Heart right ventricle (tissue), 16 donors: ENCODE results near the gene DNAH12. TPM values are rescaled to one million over a fixed set of nuclear protein-coding genes. Genes with fewer than 3 reads are reported as not detected.
A peak's percentile ranks its signal among the peaks of the same experiment; 100 is the strongest.
"Not testable (repeated sequence)": the region's sequence is repeated elsewhere in the genome, so short reads cannot be mapped to it uniquely, and the experiment has no call there.

Experiments used
- ATAC-seq, 8 donors: fragments of 200-7000 bp; cut with Tn5 transposase; one replicate each; pipeline ENCODE4 v1.9.1; 2020; ENCODE audit warnings: mild to moderate bottlenecking in 8 of 8, moderate library complexity in 8 of 8, moderate number of reproducible peaks in 1 of 8
- DNase-seq, 2 donors: peaks; one replicate each; pipeline ENCODE4 v3.0.0-alpha.2; 2020
- H3K27ac ChIP-seq, 10 donors: fragments of 200-600 bp; sonication (generic) in 2 of 10; one replicate each; pipeline versions ENCODE4 v1.5.0 to v1.8.0; 2020 to 2022; ENCODE audit warnings: mild to moderate bottlenecking in 3 of 10
- H3K27me3 ChIP-seq, 7 donors: fragments of 200-600 bp; one replicate each; pipeline ENCODE4 v1.8.0; 2021 to 2022; ENCODE audit warnings: mild to moderate bottlenecking in 2 of 7
- H3K36me3 ChIP-seq, 9 donors: fragments of 200-600 bp; sonication (generic) in 1 of 9; one replicate each; pipeline versions ENCODE4 v1.5.0 to v1.8.0; 2020 to 2022; ENCODE audit warnings: mild to moderate bottlenecking in 2 of 9
- H3K4me1 ChIP-seq, 9 donors: fragments of 200-600 bp; sonication (generic) in 1 of 9; one replicate each; pipeline versions ENCODE4 v1.5.0 to v1.8.0; 2020 to 2022; ENCODE audit warnings: mild to moderate bottlenecking in 4 of 9
- H3K4me3 ChIP-seq, 10 donors: fragments of 200-600 bp; sonication (generic) in 2 of 10; one replicate each; pipeline versions ENCODE4 v1.5.0 to v1.8.0; 2020 to 2022; ENCODE audit warnings: mild to moderate bottlenecking in 7 of 10, moderate library complexity in 2 of 10
- H3K9me3 ChIP-seq, 11 donors: fragments of 200-600 bp in 10 of 11; sonication (generic) in 2 of 11; one replicate each; pipeline versions ENCODE4 v1.5.0 to v1.8.0; 2013 to 2022; ENCODE audit warnings: mild to moderate bottlenecking in 2 of 11, control low read depth in 1 of 11, moderate library complexity in 1 of 11
- WGBS, 2 donors: extraction: QIAGEN DNeasy Blood & Tissue Kit; methylation state at CpG; one replicate each; pipeline ENCODE4 v1.1.7; 2013; ENCODE audit warnings: inconsistent platforms in 1 of 2; 5-methylcytosine and 5-hydroxymethylcytosine counted together
- intact Hi-C, 10 donors: fragments of 100-400 bp; cut with DNase I; formaldehyde crosslinking; loops; one replicate each; pipeline versions ENCODE4 v1.11.1 to v1.14.2; 2022
- polyA plus RNA-seq, 2 donors: library from polyadenylated mRNA; stranded (reverse); fragments of 200-250 nt; gene quantifications; one replicate each; pipeline ENCODE4 v1.2.3, GENCODE V29; 2013
- total RNA-seq, 10 donors: library from RNA; stranded (reverse); fragmentation: NEBNext Ultra II Directional in 3 of 10; extraction: Animal tissue kit (Norgen Biotek cat#: 25700) in 3 of 10; gene quantifications; one replicate each; pipeline versions ENCODE4 v1.2.1 to v1.2.4, GENCODE V29; 2021 to 2023
- TF ChIP-seq, protein P1 (sequence below), 9 donors: fragments of 200-600 bp; sonication (generic) in 2 of 9; IDR thresholded peaks; one replicate each; pipeline versions ENCODE4 v1.5.0 to v1.8.0; 2021 to 2022; ENCODE audit warnings: antibody characterized with exemption in 9 of 9, mild to moderate bottlenecking in 5 of 9, moderate library complexity in 1 of 9
- donor health status: Arrhythmogenic right ventricular cardiomyopathy.
- donor health status: ischemic (EF 13 %, LVEDD 7.1; RV severe dilation, severe dysfunction).
- donor health status: healthy with polysubstance abuse.
- donor health status: DM: no; HTN: yes; CAD: no.
- donor health status: DM: no; HTN: no; CAD: no.
- donor health status: ischemic (EF 25% LVEDD 6.9; RV normal size, moderate dysfunction).
- donor health status: ischemic (EF 25% LVEDD 5.7; RV mildly dilated, moderate dysfunction).
- donor health status: healthy.
- donor health status: DM: yes; HTN: yes; CAD: no.
- donor health status: Ischemic cardiomyopathy.
- donor health status: ischemic (EF 35%, LVEDD 5.7; RV mildly dilated, moderate dysfunction).
- donor health status: nonischemic (EF 11% LVEDD 7.7; RV severe dilation, severe dysfunction).
- donor health status: DM: yes; HTN: yes; CAD: no.
- donor health status: PGD.
- donor health status: ischemic (EF 29% LVEDD 5.4; RV normal size, mild dysfunction).
- donor health status: nonischemic (EF 23%, LVEDD 6.1; RV moderate dilation, normal function).

DNAH12 gene
- total and polyA plus RNA-seq, 12 donors = 0.01 to 0.44 (median 0.12) TPM; not detected in 4

DNA sequence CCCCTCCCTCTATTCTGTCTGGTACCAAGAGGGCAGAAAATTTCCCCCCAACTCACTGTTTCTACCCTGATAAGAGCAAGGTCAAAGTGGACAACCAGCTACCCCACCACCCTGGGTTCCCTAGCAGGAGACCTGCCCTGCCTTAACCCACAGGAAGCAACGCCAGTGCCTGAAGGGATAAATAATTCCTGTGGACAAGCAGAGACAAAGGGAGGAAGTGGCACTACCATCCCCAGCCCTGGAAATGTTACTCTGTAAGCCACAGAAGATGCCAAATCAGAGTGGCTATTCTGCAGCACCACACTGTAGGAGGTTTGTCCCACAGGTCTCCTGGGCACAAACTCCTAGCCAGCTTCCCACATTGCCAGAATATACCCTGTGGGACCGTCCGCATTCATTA, 80.1 kb downstream of the DNAH12 start:
- TF ChIP-seq, protein P1, sequence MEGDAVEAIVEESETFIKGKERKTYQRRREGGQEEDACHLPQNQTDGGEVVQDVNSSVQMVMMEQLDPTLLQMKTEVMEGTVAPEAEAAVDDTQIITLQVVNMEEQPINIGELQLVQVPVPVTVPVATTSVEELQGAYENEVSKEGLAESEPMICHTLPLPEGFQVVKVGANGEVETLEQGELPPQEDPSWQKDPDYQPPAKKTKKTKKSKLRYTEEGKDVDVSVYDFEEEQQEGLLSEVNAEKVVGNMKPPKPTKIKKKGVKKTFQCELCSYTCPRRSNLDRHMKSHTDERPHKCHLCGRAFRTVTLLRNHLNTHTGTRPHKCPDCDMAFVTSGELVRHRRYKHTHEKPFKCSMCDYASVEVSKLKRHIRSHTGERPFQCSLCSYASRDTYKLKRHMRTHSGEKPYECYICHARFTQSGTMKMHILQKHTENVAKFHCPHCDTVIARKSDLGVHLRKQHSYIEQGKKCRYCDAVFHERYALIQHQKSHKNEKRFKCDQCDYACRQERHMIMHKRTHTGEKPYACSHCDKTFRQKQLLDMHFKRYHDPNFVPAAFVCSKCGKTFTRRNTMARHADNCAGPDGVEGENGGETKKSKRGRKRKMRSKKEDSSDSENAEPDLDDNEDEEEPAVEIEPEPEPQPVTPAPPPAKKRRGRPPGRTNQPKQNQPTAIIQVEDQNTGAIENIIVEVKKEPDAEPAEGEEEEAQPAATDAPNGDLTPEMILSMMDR (IDR thresholded peaks at IDR 0.05) = no peak
- no peak overlapping the region for H3K4me3 ChIP-seq
- H3K27me3 ChIP-seq = peaks cover 0 to 2% (median 0%) of the 10 kb centered on the region in 7 donors
- no peaks in the 10 kb centered on the region for H3K4me1 ChIP-seq
- H3K27ac ChIP-seq = no peak overlapping the region
- H3K9me3 ChIP-seq = no peaks in the 10 kb centered on the region
- intact Hi-C loops = no loop called here
- H3K36me3 ChIP-seq = no peaks in the 10 kb centered on the region
- no peak for DNase-seq
- ATAC-seq = no peak
- WGBS, 2 donors = 75 to 80% methylated on average over 3 of the region's 3 CpGs

DNA sequence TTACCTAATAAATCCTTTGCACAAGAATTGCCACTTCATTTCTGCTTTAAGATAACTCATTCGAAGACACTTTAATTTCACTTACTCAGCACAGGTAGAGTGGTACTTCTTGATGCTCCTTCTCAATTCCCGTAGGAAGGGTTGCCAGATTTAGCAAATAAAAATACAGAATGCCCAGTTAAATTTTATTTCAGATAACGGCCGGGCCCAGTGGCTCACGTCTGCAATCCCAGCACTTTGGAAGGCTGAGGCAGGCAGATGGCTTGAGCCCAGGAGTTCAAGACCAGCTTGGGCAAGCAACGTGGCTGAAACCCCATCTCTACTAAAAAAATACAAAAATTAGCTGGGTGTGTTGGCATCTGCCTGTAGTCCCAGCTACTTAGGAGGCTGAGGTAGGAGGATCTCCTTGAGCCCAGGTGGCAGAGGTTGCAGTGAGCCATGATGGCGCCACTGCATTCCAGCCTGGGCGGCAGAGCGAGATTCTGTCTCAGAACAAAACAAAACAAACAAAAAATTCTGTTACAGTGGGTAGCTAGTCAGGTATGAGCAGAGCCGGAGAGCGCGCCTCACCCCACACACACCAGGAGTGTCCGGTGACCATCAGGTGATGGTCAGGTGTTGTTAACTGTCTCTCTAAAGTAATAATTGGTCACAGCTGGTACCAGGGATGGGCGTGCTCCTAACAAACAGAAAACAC, 92.8 kb downstream of the DNAH12 start:
- H3K27ac ChIP-seq = no peak overlapping the region
- TF ChIP-seq, protein P1 (IDR thresholded peaks at IDR 0.05) = no peak
- no peaks in the 10 kb centered on the region for H3K27me3 ChIP-seq
- DNase-seq (no peak), ATAC-seq (no peak)
- no peaks in the 10 kb centered on the region for H3K36me3 ChIP-seq
- H3K4me1 ChIP-seq = peaks cover 0 to 15% (median 0%) of the 10 kb centered on the region in 9 donors
- H3K4me3 ChIP-seq = no peak overlapping the region
- 75 to 76% methylated on average over 14 of the region's 14 CpGs for WGBS, 2 donors
- intact Hi-C loops = no loop called here
- no peaks in the 10 kb centered on the region for H3K9me3 ChIP-seq

DNA sequence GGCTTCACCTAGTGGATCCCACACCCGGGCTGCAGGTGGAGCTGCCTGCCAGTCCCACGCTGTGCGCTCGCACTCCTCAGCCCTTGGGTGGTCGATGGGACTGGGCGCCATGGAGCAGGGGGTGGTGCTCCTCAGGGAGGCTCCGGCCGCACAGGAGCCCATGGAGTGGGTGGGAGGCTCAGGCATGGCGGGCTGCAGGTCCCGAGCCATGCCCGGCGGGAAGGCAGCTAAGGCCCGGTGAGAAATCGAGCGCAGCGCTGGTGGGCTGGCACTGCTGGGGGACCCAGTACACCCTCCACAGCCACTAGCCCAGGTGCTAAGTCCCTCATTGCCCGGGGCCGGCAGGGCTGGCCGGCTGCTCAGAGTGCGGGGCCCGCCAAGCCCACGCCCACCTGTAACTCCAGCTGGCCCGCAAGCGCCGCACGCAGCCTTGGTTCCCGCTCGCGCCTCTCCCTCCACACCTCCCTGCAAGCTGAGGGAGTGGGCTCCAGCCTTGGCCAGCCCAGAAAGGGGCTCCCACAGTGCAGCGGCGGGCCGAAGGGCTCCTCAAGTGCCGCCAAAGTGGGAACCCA, 94.8 kb downstream of the DNAH12 start:
- H3K27ac ChIP-seq, H3K9me3 ChIP-seq, H3K4me3 ChIP-seq, H3K27me3 ChIP-seq, H3K36me3 ChIP-seq, DNase-seq, intact Hi-C loops, ATAC-seq: not testable (repeated sequence)
- 86 to 94% methylated on average over 17 to 30 of the region's 33 CpGs for WGBS, 2 donors
- peaks cover 0 to 17% (median 0%) of the 10 kb centered on the region in 9 donors for H3K4me1 ChIP-seq

DNA sequence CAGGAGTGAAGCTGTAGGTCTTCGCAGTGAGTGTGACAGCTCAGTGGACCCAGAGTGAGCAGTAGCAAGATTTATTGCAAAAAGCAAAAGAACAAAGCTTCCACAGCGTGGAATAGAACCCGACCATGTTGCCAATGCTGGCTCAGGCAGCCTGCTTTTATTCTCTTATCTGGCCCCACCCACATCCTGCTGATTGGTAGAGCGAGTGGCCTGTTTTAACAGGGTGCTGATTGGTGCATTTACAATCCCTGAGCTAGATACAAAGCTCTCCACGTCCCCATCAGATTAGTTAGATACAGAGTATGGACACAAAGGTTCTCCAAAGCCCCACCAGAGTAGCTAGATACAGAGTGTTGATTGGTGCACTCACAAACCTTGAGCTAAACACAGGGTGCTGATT, 95.7 kb downstream of the DNAH12 start:
- H3K36me3 ChIP-seq, intact Hi-C loops, H3K27ac ChIP-seq, H3K9me3 ChIP-seq, H3K27me3 ChIP-seq, H3K4me3 ChIP-seq, ATAC-seq, DNase-seq: not testable (repeated sequence)
- WGBS, 2 donors = 70 to 77% methylated on average over 5 of the region's 5 CpGs
- peaks cover 0 to 17% (median 0%) of the 10 kb centered on the region in 9 donors for H3K4me1 ChIP-seq

DNA sequence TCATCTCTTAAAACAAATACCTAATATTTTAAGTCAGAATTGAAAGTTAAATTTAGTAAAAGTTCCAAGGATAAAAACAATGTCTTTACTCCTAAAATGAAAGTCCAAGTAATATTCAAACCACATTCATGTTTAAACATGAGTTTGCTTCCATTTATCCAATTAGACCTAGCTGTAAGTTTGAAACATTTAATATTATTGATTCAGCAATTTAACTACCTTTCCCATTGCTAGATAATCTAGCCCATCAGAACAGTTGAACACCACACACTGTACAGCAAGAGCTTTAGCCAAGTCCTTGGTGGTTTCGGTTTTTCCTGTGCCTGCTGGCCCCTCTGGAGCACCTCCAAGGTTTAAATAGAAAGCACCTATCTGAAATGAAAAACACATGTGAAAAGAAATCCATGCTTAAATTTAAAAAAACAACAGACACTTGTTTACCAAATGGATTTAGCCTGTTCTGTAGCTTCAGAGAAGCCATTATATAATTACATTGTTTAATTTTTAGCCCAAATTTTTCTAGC, 97.8 kb downstream of the DNAH12 start:
- TF ChIP-seq, protein P1 (IDR thresholded peaks at IDR 0.05) = no peak
- Histone ChIP-seq H3K4me1 (peaks cover 0 to 17% (median 0%) of the 10 kb centered on the region in 9 donors), H3K36me3 (no peaks in the 10 kb centered on the region), H3K27ac (no peak overlapping the region), H3K27me3 (no peaks in the 10 kb centered on the region), H3K9me3 (no peaks in the 10 kb centered on the region), H3K4me3 (peak overlapping the region in 1 of 10 donors; percentile 13)
- no peak for DNase-seq
- WGBS, 2 donors = 19 to 52% methylated on average over 1 of the region's 1 CpG
- ATAC-seq = no peak
- intact Hi-C loops = no loop called here
